Fibroblast of skin of abdomen (primary cell): Measurements from ENCODE around the gene ARHGAP15.

Experiments used
- DNase-seq: peaks from one replicate; pipeline ENCODE4 v3.0.0-alpha.2; 2013

Gene ARHGAP15

GRCh38 chr2:143229411-143229810 is 100.2 kb downstream of the ARHGAP15 start:
- no peak for DNase-seq

GRCh38 chr2:143229952-143230351 is 100.7 kb downstream of the ARHGAP15 start:
- DNase-seq = no peak

- peak; percentile 36 for DNase-seq
These were observed 101.5 kb downstream of the ARHGAP15 start for GRCh38 chr2:143230506-143231253.

GRCh38 chr2:143231254-143231645 is 102.0 kb downstream of the ARHGAP15 start:
- peak; percentile 2 for DNase-seq

GRCh38 chr2:143237146-143237777 is 108.0 kb downstream of the ARHGAP15 start:
- DNase-seq = no peak

GRCh38 chr2:143241403-143242088 is 112.3 kb downstream of the ARHGAP15 start:
- peak; percentile 17 for DNase-seq

GRCh38 chr2:143246246-143246645 is 117.0 kb downstream of the ARHGAP15 start:
- DNase-seq = no peak

GRCh38 chr2:143246815-143247744 is 117.9 kb downstream of the ARHGAP15 start:
- no peak for DNase-seq

GRCh38 chr2:143248631-143249030 is 119.4 kb downstream of the ARHGAP15 start:
- no peak for DNase-seq

GRCh38 chr2:143251681-143252080 is 122.5 kb downstream of the ARHGAP15 start:
- no peak for DNase-seq

GRCh38 chr2:143252138-143252907 is 123.1 kb downstream of the ARHGAP15 start:
- no peak for DNase-seq

- no peak for DNase-seq
These were observed 124.9 kb downstream of the ARHGAP15 start for GRCh38 chr2:143254110-143254509.

- DNase-seq = no peak
These were observed 125.9 kb downstream of the ARHGAP15 start for GRCh38 chr2:143255086-143255485.

GRCh38 chr2:143255899-143256298 is 126.7 kb downstream of the ARHGAP15 start:
- no peak for DNase-seq

- no peak for DNase-seq
These were observed 129.1 kb downstream of the ARHGAP15 start for GRCh38 chr2:143258126-143258892.

- DNase-seq = peak; percentile 64
These were observed 130.2 kb downstream of the ARHGAP15 start for GRCh38 chr2:143259368-143259958.

- no peak for DNase-seq
These were observed 132.8 kb downstream of the ARHGAP15 start for GRCh38 chr2:143261986-143262385.

GRCh38 chr2:143262389-143262788 is 133.2 kb downstream of the ARHGAP15 start:
- DNase-seq = no peak

- DNase-seq = no peak
These were observed 133.9 kb downstream of the ARHGAP15 start for GRCh38 chr2:143263066-143263625.

GRCh38 chr2:143264851-143265250 is 135.6 kb downstream of the ARHGAP15 start:
- peak; percentile 64 for DNase-seq
